ENCODE data around the gene TJP2. TPM values are rescaled to one million over a fixed set of nuclear protein-coding genes. Genes with fewer than 3 reads are reported as not detected.
A peak's percentile ranks its signal among the peaks of the same experiment; 100 is the strongest.

The TJP2 gene
- total RNA-seq, result 10 to 100 TPM; 16.9 to 17.6 TPM

- ATAC-seq, result peak; percentile 73
Measured at GRCh38 chr9:69173891-69174615, at the start of gene TJP2. TJP2 (plus strand) TSS chr9:69174277; CDS start chr9:69174373, 96 bp downstream.

GRCh38 chr9:69130456-69131441 lies 43.3 kb upstream of the TJP2 start:
- H3K9me3 Mint-ChIP-seq (ENCODE audit: low read depth), result no peaks in the 10 kb centered on the region
- DNase-seq (peak; percentile 21), ATAC-seq (no peak)
- no peaks in the 10 kb centered on the region for H3K36me3 Mint-ChIP-seq
- peaks cover 2% of the 10 kb centered on the region for H3K27me3 Mint-ChIP-seq
- H3K4me3 Mint-ChIP-seq, result no peak overlapping the region
- CTCF ChIA-PET, result no interaction called here
- no peak overlapping the region for H3K27ac Mint-ChIP-seq
- H3K4me1 Mint-ChIP-seq, result no peaks in the 10 kb centered on the region

More at GRCh38 chr9:69173891-69174615, at the start of gene TJP2:
- Mint-ChIP-seq H3K4me3 (peak within 1 kb of the TSS; percentile 79), H3K4me1 (peaks cover 59% of the 10 kb centered on the region), H3K36me3 (peaks cover 2% of the 10 kb centered on the region), H3K27ac (peak within 1 kb of the TSS; percentile 42), H3K27me3 (peaks cover 32% of the 10 kb centered on the region), H3K9me3 (ENCODE audit: low read depth) (no peaks in the 10 kb centered on the region)
- CTCF ChIA-PET, result interaction anchor here (2.4 to 2.5 kb wide), 2 partner anchors 19 to 120 kb away, joined by 5 read pairs; no protein-coding TSS in a partner anchor
- peak; percentile 63 for DNase-seq

- Mint-ChIP-seq H3K9me3 (ENCODE audit: low read depth) (no peaks in the 10 kb centered on the region), H3K36me3 (no peaks in the 10 kb centered on the region), H3K27me3 (peaks cover 2% of the 10 kb centered on the region), H3K4me3 (no peak overlapping the region), H3K27ac (no peak overlapping the region), H3K4me1 (no peaks in the 10 kb centered on the region)
- DNase-seq (peak; percentile 23), ATAC-seq (no peak)
- CTCF ChIA-PET, result no interaction called here
Measured at GRCh38 chr9:69131682-69132081, 42.4 kb upstream of the TJP2 start.

- DNase-seq (peak; percentile 22), ATAC-seq (no peak)
- Mint-ChIP-seq H3K27ac (no peak overlapping the region), H3K9me3 (ENCODE audit: low read depth) (no peaks in the 10 kb centered on the region), H3K36me3 (no peaks in the 10 kb centered on the region), H3K4me3 (no peak overlapping the region), H3K27me3 (peaks cover 2% of the 10 kb centered on the region), H3K4me1 (no peaks in the 10 kb centered on the region)
- CTCF ChIA-PET, result no interaction called here
Measured at GRCh38 chr9:69132361-69132760, 41.7 kb upstream of the TJP2 start.

GRCh38 chr9:69134412-69134811 lies 39.7 kb upstream of the TJP2 start:
- Mint-ChIP-seq H3K4me1 (no peaks in the 10 kb centered on the region), H3K36me3 (no peaks in the 10 kb centered on the region), H3K27ac (no peak overlapping the region), H3K4me3 (no peak overlapping the region), H3K9me3 (ENCODE audit: low read depth) (no peaks in the 10 kb centered on the region), H3K27me3 (no peaks in the 10 kb centered on the region)
- CTCF ChIA-PET, result no interaction called here
- DNase-seq, result peak; percentile 31
- no peak for ATAC-seq

- H3K27me3 Mint-ChIP-seq, result no peaks in the 10 kb centered on the region
Measured at GRCh38 chr9:69136185-69136584, 37.9 kb upstream of the TJP2 start.

GRCh38 chr9:69136779-69137178 lies 37.3 kb upstream of the TJP2 start:
- no peak for ATAC-seq
- Mint-ChIP-seq H3K9me3 (ENCODE audit: low read depth) (no peaks in the 10 kb centered on the region), H3K4me1 (no peaks in the 10 kb centered on the region), H3K27me3 (peaks cover under 1% of the 10 kb centered on the region), H3K27ac (no peak overlapping the region), H3K4me3 (no peak overlapping the region), H3K36me3 (no peaks in the 10 kb centered on the region)
- CTCF ChIA-PET, result no interaction called here
- peak; percentile 23 for DNase-seq

More at GRCh38 chr9:69136185-69136584, 37.9 kb upstream of the TJP2 start:
- CTCF ChIA-PET, result no interaction called here
- H3K4me3 Mint-ChIP-seq, result no peak overlapping the region
- H3K4me1 Mint-ChIP-seq, result no peaks in the 10 kb centered on the region
- ATAC-seq (no peak), DNase-seq (no peak)
- H3K36me3 Mint-ChIP-seq, result no peaks in the 10 kb centered on the region
- no peaks in the 10 kb centered on the region for H3K9me3 Mint-ChIP-seq (ENCODE audit: low read depth)
- H3K27ac Mint-ChIP-seq, result no peak overlapping the region

- ATAC-seq, result no peak
- Mint-ChIP-seq H3K9me3 (ENCODE audit: low read depth) (no peaks in the 10 kb centered on the region), H3K36me3 (no peaks in the 10 kb centered on the region), H3K4me1 (no peaks in the 10 kb centered on the region), H3K27me3 (peaks cover 6% of the 10 kb centered on the region), H3K4me3 (no peak overlapping the region), H3K27ac (no peak overlapping the region)
- CTCF ChIA-PET, result no interaction called here
- DNase-seq, result no peak
Measured at GRCh38 chr9:69137311-69137710, 36.8 kb upstream of the TJP2 start.

- Mint-ChIP-seq H3K4me1 (no peaks in the 10 kb centered on the region), H3K36me3 (no peaks in the 10 kb centered on the region), H3K9me3 (ENCODE audit: low read depth) (no peaks in the 10 kb centered on the region), H3K4me3 (no peak overlapping the region), H3K27me3 (peaks cover 8% of the 10 kb centered on the region), H3K27ac (no peak overlapping the region)
- ATAC-seq (no peak), DNase-seq (peak; percentile 11)
- CTCF ChIA-PET, result no interaction called here
Measured at GRCh38 chr9:69139596-69139995, 34.5 kb upstream of the TJP2 start.

GRCh38 chr9:69140123-69140735 lies 33.8 kb upstream of the TJP2 start:
- ATAC-seq, result no peak
- no peaks in the 10 kb centered on the region for H3K4me1 Mint-ChIP-seq
- no peak overlapping the region for H3K27ac Mint-ChIP-seq
- no peak overlapping the region for H3K4me3 Mint-ChIP-seq
- peak; percentile 36 for DNase-seq
- CTCF ChIA-PET, result no interaction called here
- no peaks in the 10 kb centered on the region for H3K36me3 Mint-ChIP-seq
- no peaks in the 10 kb centered on the region for H3K9me3 Mint-ChIP-seq (ENCODE audit: low read depth)
- H3K27me3 Mint-ChIP-seq, result peaks cover 8% of the 10 kb centered on the region

- Mint-ChIP-seq H3K9me3 (ENCODE audit: low read depth) (no peaks in the 10 kb centered on the region), H3K4me3 (no peak overlapping the region), H3K4me1 (no peaks in the 10 kb centered on the region), H3K27ac (no peak overlapping the region), H3K27me3 (peaks cover 12% of the 10 kb centered on the region), H3K36me3 (no peaks in the 10 kb centered on the region)
- DNase-seq, result peak; percentile 33
- CTCF ChIA-PET, result no interaction called here
- ATAC-seq, result no peak
Measured at GRCh38 chr9:69141851-69142250, 32.2 kb upstream of the TJP2 start.

- ATAC-seq, result no peak
- no peaks in the 10 kb centered on the region for H3K36me3 Mint-ChIP-seq
- CTCF ChIA-PET, result no interaction called here
- H3K9me3 Mint-ChIP-seq (ENCODE audit: low read depth), result no peaks in the 10 kb centered on the region
- H3K27me3 Mint-ChIP-seq, result peaks cover 12% of the 10 kb centered on the region
- no peak for DNase-seq
- no peaks in the 10 kb centered on the region for H3K4me1 Mint-ChIP-seq
- no peak overlapping the region for H3K4me3 Mint-ChIP-seq
- H3K27ac Mint-ChIP-seq, result no peak overlapping the region
Measured at GRCh38 chr9:69143291-69143690, 30.8 kb upstream of the TJP2 start.

GRCh38 chr9:69145144-69145715 lies 28.8 kb upstream of the TJP2 start:
- no peaks in the 10 kb centered on the region for H3K36me3 Mint-ChIP-seq
- H3K4me3 Mint-ChIP-seq, result no peak overlapping the region
- H3K4me1 Mint-ChIP-seq, result no peaks in the 10 kb centered on the region
- peaks cover 12% of the 10 kb centered on the region for H3K27me3 Mint-ChIP-seq
- DNase-seq (peak; percentile 5), ATAC-seq (no peak)
- H3K9me3 Mint-ChIP-seq (ENCODE audit: low read depth), result no peaks in the 10 kb centered on the region
- CTCF ChIA-PET, result interaction anchor here (1.0 kb wide), 1 partner anchor 92 kb away, joined by 4 read pairs; no protein-coding TSS in a partner anchor
- H3K27ac Mint-ChIP-seq, result no peak overlapping the region
